ENCODE data around the gene BRAP. TPM values are rescaled to one million over a fixed set of nuclear protein-coding genes. Genes with fewer than 3 reads are reported as not detected.

The BRAP gene
- polyA plus RNA-seq, 1 donor from 2014 or later, result 23.4 TPM

- TF ChIP-seq POLR2AphosphoS5 (IDR thresholded peaks at IDR 0.05) (no peak), MXI1 (conservative IDR thresholded peaks at IDR 0.05; ENCODE audit: poor library complexity, severe bottlenecking) (no peak), RAD21 (conservative IDR thresholded peaks at IDR 0.05) (no peak), EP300 (conservative IDR thresholded peaks at IDR 0.05; ENCODE audit: poor library complexity, severe bottlenecking) (no peak), EZH2 (IDR thresholded peaks at IDR 0.05; ENCODE audit: borderline replicate concordance, insufficient read depth, low read length, poor library complexity, severe bottlenecking) (no peak), SMC3 (conservative IDR thresholded peaks at IDR 0.05; ENCODE audit: poor library complexity) (no peak)
- TF ChIP-seq, protein P1, sequence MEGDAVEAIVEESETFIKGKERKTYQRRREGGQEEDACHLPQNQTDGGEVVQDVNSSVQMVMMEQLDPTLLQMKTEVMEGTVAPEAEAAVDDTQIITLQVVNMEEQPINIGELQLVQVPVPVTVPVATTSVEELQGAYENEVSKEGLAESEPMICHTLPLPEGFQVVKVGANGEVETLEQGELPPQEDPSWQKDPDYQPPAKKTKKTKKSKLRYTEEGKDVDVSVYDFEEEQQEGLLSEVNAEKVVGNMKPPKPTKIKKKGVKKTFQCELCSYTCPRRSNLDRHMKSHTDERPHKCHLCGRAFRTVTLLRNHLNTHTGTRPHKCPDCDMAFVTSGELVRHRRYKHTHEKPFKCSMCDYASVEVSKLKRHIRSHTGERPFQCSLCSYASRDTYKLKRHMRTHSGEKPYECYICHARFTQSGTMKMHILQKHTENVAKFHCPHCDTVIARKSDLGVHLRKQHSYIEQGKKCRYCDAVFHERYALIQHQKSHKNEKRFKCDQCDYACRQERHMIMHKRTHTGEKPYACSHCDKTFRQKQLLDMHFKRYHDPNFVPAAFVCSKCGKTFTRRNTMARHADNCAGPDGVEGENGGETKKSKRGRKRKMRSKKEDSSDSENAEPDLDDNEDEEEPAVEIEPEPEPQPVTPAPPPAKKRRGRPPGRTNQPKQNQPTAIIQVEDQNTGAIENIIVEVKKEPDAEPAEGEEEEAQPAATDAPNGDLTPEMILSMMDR (IDR thresholded peaks at IDR 0.05; ENCODE audit: poor library complexity, severe bottlenecking), result no peak
- TF ChIP-seq, protein P2, sequence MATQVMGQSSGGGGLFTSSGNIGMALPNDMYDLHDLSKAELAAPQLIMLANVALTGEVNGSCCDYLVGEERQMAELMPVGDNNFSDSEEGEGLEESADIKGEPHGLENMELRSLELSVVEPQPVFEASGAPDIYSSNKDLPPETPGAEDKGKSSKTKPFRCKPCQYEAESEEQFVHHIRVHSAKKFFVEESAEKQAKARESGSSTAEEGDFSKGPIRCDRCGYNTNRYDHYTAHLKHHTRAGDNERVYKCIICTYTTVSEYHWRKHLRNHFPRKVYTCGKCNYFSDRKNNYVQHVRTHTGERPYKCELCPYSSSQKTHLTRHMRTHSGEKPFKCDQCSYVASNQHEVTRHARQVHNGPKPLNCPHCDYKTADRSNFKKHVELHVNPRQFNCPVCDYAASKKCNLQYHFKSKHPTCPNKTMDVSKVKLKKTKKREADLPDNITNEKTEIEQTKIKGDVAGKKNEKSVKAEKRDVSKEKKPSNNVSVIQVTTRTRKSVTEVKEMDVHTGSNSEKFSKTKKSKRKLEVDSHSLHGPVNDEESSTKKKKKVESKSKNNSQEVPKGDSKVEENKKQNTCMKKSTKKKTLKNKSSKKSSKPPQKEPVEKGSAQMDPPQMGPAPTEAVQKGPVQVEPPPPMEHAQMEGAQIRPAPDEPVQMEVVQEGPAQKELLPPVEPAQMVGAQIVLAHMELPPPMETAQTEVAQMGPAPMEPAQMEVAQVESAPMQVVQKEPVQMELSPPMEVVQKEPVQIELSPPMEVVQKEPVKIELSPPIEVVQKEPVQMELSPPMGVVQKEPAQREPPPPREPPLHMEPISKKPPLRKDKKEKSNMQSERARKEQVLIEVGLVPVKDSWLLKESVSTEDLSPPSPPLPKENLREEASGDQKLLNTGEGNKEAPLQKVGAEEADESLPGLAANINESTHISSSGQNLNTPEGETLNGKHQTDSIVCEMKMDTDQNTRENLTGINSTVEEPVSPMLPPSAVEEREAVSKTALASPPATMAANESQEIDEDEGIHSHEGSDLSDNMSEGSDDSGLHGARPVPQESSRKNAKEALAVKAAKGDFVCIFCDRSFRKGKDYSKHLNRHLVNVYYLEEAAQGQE (IDR thresholded peaks at IDR 0.05; ENCODE audit: borderline replicate concordance), result no peak
- Histone ChIP-seq H3K9ac (ENCODE audit: low read length) (no peak overlapping the region), H3K27ac (ENCODE audit: low read length) (no peak overlapping the region), H3K27me3 (ENCODE audit: insufficient read depth, low read depth, low read length) (no peaks in the 10 kb centered on the region), H3K9me2 (ENCODE audit: insufficient read depth, low read length) (no peaks in the 10 kb centered on the region), H2AFZ (ENCODE audit: low read depth, low read length) (no peak overlapping the region), H4K20me1 (ENCODE audit: insufficient read depth) (no peaks in the 10 kb centered on the region), H3F3A (ENCODE audit: insufficient read depth, low read length, poor library complexity, severe bottlenecking) (no peaks in the 10 kb centered on the region), H3K4me3 (ENCODE audit: low read length) (no peak overlapping the region), H3K9me3 (ENCODE audit: low read length) (no peaks in the 10 kb centered on the region), H3K36me3 (ENCODE audit: insufficient read depth, low read length) (peaks cover 4% of the 10 kb centered on the region), H3K4me2 (ENCODE audit: low read length) (no peak overlapping the region), H3K79me2 (replicated peaks; ENCODE audit: insufficient read depth, low read length) (no peaks in the 10 kb centered on the region)
Measured at GRCh38 chr12:111640506-111640905, 45.2 kb downstream of the BRAP start.

DNA sequence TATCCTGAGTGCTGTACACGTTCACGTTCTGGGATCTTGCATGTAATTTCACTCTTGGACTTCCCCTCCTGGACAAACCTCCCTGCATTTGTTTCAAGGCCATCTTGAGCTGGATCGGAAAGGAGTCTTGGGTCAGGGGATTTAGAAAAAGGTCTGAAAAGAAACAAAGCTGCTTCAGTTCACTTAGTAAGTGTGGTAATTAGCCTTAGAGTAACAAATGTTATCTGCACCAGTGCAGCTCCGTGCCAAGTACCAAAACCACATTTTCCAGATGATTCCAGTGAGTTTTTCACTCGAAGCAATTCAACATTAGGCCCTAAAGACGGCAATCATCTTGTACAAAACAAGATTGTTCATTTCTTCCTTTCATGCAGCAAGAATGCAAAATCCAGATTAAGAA, 47.2 kb downstream of the BRAP start:
- Histone ChIP-seq H3F3A (ENCODE audit: insufficient read depth, low read length, poor library complexity, severe bottlenecking) (no peaks in the 10 kb centered on the region), H3K27ac (ENCODE audit: low read length) (no peak overlapping the region), H3K79me2 (replicated peaks; ENCODE audit: insufficient read depth, low read length) (no peaks in the 10 kb centered on the region), H3K4me3 (ENCODE audit: low read length) (no peak overlapping the region), H3K4me2 (ENCODE audit: low read length) (no peak overlapping the region), H3K9me3 (ENCODE audit: low read length) (no peaks in the 10 kb centered on the region), H3K27me3 (ENCODE audit: insufficient read depth, low read depth, low read length) (no peaks in the 10 kb centered on the region), H2AFZ (ENCODE audit: low read depth, low read length) (no peak overlapping the region), H3K9ac (ENCODE audit: low read length) (no peak overlapping the region), H4K20me1 (ENCODE audit: insufficient read depth) (no peaks in the 10 kb centered on the region), H3K36me3 (ENCODE audit: insufficient read depth, low read length) (peaks cover 3% of the 10 kb centered on the region), H3K9me2 (ENCODE audit: insufficient read depth, low read length) (no peaks in the 10 kb centered on the region)
- TF ChIP-seq, protein P2 (IDR thresholded peaks at IDR 0.05; ENCODE audit: borderline replicate concordance), result no peak
- TF ChIP-seq SMC3 (conservative IDR thresholded peaks at IDR 0.05; ENCODE audit: poor library complexity) (no peak), EZH2 (IDR thresholded peaks at IDR 0.05; ENCODE audit: borderline replicate concordance, insufficient read depth, low read length, poor library complexity, severe bottlenecking) (no peak), RAD21 (conservative IDR thresholded peaks at IDR 0.05) (no peak), MXI1 (conservative IDR thresholded peaks at IDR 0.05; ENCODE audit: poor library complexity, severe bottlenecking) (no peak), POLR2AphosphoS5 (IDR thresholded peaks at IDR 0.05) (no peak), EP300 (conservative IDR thresholded peaks at IDR 0.05; ENCODE audit: poor library complexity, severe bottlenecking) (no peak), TAF1 (IDR thresholded peaks at IDR 0.05; ENCODE audit: low read depth) (no peak)
- TF ChIP-seq, protein P1 (IDR thresholded peaks at IDR 0.05; ENCODE audit: poor library complexity, severe bottlenecking), result no peak

Data from neural cell (in vitro differentiated cells).